KOPT-K1 (cell line): ENCODE results near the gene CDK2.
A peak's percentile ranks its signal among the peaks of the same experiment; 100 is the strongest.

ENCODE experiments used
- H3K27ac ChIP-seq: fragments of 200-600 bp; sonication (generic); 2 replicates; pipeline ENCODE4 v1.5.1; 2016; ENCODE audit warnings: antibody characterized with exemption, mild to moderate bottlenecking, low read depth, low read length; ENCODE audit not compliant: poor library complexity, severe bottlenecking
- H3K36me3 ChIP-seq: fragments of 200-600 bp; sonication (generic); 2 replicates; pipeline ENCODE4 v1.5.1; 2017; ENCODE audit warnings: antibody characterized with exemption, mild to moderate bottlenecking, low read length, moderate library complexity; ENCODE audit not compliant: insufficient read depth
- H3K9me3 ChIP-seq: fragments of 200-600 bp; sonication (generic); 2 replicates; pipeline ENCODE4 v1.5.1; 2017; ENCODE audit warnings: antibody characterized with exemption, low read length, mild to moderate bottlenecking; ENCODE audit not compliant: insufficient read depth, poor library complexity, severe bottlenecking

CDK2 gene

DNA sequence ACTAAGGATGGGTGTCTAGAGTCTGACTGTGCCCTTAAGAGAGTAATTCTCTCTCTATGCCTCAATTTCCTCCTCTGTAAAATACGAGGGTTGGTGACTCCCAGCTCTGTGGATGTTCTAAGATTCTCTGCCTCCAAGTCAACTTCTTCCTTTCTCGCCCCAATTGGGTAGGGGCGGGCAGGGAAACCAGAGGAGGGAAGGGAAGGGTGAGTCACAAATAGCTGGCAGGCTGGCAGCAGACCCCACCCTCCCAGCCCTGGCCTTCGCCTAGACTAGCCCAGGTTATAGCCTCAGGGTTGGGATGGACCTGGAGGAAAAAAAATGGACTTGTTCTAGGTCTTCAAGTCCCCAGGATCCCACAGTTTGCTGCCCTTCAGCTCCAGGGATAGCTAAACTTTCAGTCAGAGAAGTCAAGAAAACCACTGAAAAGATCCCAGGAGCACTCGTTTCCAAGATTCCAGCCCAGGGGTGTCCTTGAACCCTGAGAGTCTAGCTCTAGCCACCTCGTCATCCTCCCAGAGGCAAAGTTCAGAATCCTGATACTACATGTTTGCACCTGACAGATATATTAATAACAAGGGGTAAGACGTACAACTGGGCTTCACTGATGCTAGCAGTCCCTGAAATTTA, 33.3 kb upstream of the CDK2 start:
- peak overlapping the region; percentile 98 for H3K27ac ChIP-seq
- peaks cover 58% of the 10 kb centered on the region for H3K36me3 ChIP-seq
- H3K9me3 ChIP-seq = no peaks in the 10 kb centered on the region

DNA sequence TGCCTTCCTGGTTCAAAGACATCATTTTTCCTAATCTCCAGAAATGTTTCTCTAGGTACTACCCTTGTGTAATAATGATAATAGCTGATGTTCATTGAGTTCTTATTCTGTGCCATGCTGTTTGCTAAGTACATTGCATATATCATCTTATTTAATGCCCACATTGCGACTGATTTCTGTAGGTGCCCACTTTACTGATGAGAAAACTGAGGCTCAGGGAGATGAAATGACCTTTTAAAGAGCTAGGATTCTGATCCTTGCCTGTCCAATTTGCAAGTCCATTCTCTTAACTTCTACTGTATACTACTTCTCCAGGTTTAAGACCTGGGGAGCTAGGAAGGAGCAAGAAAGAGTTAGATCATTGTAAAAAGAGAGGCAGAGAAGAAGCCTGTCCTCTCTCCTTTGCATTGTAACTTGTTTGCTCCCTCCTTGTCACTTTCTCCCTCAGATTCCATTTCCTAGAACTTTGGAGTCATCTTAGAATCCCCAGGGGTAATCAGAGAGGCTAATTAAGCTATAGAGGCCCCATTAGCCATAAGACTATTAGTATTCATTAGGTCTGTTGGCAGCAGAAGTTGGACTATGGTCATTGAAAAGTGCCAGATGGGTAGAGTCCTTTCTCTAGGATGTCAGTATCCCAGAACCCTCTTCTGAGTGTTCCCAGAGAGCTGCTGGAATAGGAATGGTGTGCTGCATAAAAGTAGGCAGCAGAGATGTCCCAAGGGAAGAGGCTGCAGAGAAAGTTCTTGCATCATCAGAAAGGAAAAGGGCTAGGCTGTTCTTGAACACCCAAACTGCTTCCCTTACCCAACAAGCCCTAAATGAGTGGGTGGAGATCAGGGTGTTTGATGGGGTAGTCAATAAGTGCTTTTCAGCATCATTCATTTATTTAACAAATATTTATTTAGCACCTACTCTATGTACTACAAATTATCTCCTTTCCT, 32.6 kb upstream of the CDK2 start:
- Histone ChIP-seq H3K9me3 (no peaks in the 10 kb centered on the region), H3K36me3 (peaks cover 66% of the 10 kb centered on the region), H3K27ac (peak overlapping the region; percentile 98)

DNA sequence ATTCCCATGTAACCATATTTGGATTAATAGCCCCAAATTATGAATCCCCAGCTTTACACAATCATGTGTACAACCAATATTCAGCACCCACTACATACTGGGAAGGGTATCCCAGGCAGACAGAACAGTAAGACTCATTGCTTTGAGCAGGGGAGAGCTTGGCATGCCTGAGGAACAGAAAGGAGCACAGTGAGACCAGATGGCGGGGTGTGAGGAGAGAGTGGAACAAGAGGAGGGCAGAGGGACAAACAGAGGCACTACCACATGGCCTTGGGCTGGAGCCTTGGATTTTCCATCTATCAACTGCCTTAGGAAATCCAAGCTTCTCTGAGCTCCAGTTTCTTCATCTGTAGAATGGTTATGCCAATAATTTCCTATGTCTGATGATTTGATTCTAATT, 31.9 kb upstream of the CDK2 start:
- Histone ChIP-seq H3K9me3 (no peaks in the 10 kb centered on the region), H3K27ac (no peak overlapping the region), H3K36me3 (peaks cover 73% of the 10 kb centered on the region)

DNA sequence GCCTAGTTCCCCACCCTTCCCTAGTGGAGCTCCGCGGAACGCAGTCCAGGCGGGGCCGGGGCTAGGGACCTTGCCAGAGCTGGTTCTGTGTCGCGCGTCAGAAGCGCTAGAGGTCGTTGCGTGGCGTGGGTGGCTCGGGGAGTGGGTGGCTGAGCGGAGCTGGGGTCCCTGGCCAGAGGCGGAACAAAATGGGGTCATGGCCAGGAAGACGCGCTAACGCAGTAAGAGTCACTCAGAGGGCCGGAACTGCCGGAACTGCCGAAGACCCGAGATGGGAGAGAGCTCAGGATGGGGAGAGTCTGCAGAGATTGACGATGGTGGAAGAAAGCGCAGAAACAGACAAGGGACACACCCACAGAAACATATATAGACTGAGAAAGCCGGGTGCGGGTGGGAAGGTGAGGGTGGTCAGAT, 30.9 kb upstream of the CDK2 start:
- Histone ChIP-seq H3K36me3 (peaks cover 83% of the 10 kb centered on the region), H3K27ac (no peak overlapping the region), H3K9me3 (no peaks in the 10 kb centered on the region)

DNA sequence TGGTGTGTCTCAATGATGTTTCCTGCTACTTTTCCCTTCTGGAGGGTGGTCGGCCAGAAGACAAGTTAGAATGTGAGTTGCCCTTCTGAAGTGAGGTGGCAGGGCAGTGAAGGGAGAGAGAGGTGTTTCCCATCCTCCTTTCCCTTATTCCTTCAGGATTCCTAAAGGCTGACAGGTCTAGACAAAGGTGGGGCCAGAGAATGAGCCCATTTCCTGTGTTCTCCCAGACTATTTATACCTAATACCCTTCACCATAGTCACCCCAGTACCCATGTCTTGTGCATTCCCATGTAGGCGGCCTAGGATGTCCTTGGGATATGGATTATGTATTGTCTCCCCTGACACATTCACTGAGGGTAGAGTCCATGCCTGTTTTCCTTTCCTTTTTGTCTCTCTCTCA, 28.6 kb upstream of the CDK2 start:
- Histone ChIP-seq H3K9me3 (no peaks in the 10 kb centered on the region), H3K27ac (no peak overlapping the region), H3K36me3 (peaks cover 100% of the 10 kb centered on the region)

DNA sequence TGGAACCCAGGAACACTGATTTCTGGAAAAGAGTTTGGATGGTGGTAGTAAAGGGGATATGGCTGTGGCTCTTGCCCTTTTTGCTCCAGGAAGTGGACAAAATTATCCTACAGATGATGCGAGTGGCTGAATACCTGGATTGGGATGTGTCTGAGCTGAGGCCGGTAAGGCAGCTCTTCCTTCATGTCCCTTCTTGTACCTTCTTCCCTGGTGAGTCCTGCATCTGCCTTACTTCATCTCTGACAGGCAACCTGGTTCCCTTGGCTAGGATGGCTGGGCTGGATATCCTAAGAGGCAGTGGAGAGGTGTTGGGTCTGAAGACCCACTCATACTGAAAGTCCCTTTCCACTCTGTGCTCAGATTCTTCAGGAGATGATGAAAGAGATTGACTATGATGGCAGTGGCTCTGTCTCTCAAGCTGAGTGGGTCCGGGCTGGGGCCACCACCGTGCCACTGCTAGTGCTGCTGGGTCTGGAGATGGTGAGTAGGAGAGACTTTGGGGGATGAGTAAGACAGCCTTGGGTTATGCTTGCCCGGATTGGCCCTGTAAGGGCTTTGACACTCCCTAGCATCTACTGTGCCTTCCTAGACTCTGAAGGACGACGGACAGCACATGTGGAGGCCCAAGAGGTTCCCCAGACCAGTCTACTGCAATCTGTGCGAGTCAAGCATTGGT, 27.7 kb upstream of the CDK2 start:
- Histone ChIP-seq H3K36me3 (peaks cover 100% of the 10 kb centered on the region), H3K27ac (no peak overlapping the region), H3K9me3 (no peaks in the 10 kb centered on the region)

DNA sequence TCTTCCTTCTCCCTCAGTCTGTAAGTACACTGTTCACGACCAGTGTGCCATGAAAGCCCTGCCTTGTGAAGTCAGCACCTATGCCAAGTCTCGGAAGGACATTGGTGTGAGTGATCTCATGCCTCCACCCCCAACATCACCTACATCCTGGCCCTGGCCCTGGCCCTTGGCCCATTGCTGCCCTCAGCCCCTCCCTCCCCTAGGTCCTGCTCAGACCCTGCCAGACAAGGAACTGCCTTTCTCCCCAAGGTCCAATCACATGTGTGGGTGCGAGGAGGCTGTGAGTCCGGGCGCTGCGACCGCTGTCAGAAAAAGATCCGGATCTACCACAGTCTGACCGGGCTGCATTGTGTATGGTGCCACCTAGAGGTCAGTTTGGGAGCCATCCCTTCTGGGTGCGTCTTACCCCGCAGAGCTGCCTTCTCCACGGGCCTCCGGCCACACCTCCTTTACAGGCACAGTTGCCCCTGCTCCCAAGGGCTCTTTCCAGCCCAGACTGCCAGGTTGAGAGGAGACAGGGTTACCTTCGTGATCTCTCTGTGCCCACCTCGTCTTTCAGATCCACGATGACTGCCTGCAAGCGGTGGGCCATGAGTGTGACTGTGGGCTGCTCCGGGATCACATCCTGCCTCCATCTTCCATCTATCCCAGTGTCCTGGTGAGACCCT, 26.4 kb upstream of the CDK2 start:
- H3K9me3 ChIP-seq = no peaks in the 10 kb centered on the region
- peak overlapping the region; percentile 21 for H3K27ac ChIP-seq
- H3K36me3 ChIP-seq = peaks cover 100% of the 10 kb centered on the region

DNA sequence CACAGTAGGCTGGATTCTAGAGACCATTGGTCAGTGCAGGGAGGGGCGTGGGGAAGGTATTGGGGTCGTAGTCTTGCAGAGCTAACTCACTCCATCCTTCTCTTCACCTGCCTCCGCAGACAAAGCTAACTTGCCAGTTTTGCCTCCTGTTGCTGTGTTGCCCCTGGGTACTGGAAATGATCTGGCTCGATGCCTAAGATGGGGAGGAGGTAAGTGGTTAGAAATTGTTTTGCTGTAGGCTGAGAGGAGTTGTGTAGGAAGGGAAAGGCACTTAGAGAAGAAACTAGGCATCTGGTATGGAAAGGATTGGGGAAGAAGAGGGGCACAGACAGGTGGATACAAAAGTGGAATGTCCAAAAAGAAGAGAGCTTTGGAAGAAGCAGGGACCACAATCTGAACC, 24.6 kb upstream of the CDK2 start:
- peaks cover 100% of the 10 kb centered on the region for H3K36me3 ChIP-seq
- H3K9me3 ChIP-seq = no peaks in the 10 kb centered on the region
- H3K27ac ChIP-seq = no peak overlapping the region

DNA sequence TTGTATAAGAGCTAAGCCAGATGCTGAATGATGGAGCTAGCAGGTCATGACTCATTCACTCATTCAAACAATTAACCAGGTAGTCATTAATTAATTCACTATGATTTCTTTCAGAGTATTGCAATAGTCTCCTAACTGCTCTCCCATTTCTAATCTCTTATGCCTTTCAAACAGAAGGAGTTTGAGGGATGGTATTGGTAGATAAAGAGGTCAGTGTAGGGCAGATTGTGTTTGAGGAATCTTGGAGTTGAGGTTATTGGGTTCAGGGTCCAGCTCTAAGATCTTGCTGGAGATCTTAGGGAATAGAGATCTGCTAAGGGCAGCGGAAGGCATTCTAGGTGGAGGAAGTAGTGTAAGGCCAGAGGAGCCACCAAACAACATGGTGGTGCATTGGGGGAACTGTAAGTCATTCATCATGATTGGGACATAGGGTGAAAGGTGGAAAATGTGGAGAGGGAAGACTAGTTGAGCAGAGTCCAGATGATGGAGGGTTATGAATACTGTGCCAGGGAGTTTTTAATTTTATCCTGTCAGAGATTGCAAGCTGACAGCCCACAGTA, 24.0 kb upstream of the CDK2 start:
- Histone ChIP-seq H3K27ac (no peak overlapping the region), H3K9me3 (no peaks in the 10 kb centered on the region), H3K36me3 (peaks cover 100% of the 10 kb centered on the region)

DNA sequence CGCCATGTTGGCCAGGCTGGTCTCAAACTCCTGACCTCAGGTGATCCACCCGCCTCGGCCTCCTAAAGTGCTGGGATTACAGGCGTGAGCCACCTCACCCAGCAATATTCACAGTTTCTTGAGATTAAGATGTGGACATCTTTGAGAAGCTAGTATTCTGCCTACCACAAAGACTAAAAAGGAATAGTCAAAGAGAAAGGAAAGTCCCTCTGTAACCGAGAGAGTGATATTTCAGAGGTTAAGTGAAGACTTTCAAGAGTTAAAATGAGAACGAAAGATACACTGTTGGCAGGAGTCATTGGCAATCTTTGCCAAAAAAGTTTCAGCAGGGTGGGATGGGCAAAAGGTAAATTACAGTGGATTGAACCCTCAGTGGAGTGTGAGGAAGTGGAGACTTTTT, 20.1 kb upstream of the CDK2 start:
- H3K9me3 ChIP-seq = no peaks in the 10 kb centered on the region
- no peak overlapping the region for H3K27ac ChIP-seq
- H3K36me3 ChIP-seq = peaks cover 97% of the 10 kb centered on the region

DNA sequence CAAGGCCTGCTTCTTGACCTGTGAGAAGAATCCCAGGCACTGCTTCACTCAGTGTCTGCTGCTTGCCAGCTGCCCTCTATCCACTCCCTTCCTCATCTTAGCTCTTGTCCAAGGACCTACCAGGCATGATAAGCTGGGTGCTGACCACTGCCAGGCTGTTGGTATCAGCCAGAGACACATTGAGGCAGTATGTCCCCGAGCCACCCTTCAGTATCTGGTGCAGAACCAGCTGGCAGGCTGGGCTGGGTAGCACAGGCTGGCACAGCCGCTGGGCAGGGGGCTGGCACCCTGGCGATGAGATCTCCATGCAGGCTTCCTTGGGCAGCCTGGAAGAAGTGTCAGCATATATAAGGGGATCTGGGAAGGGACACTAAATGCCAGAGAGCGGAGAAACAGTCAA, 11.3 kb upstream of the CDK2 start:
- Histone ChIP-seq H3K36me3 (peaks cover 60% of the 10 kb centered on the region), H3K27ac (no peak overlapping the region), H3K9me3 (no peaks in the 10 kb centered on the region)

DNA sequence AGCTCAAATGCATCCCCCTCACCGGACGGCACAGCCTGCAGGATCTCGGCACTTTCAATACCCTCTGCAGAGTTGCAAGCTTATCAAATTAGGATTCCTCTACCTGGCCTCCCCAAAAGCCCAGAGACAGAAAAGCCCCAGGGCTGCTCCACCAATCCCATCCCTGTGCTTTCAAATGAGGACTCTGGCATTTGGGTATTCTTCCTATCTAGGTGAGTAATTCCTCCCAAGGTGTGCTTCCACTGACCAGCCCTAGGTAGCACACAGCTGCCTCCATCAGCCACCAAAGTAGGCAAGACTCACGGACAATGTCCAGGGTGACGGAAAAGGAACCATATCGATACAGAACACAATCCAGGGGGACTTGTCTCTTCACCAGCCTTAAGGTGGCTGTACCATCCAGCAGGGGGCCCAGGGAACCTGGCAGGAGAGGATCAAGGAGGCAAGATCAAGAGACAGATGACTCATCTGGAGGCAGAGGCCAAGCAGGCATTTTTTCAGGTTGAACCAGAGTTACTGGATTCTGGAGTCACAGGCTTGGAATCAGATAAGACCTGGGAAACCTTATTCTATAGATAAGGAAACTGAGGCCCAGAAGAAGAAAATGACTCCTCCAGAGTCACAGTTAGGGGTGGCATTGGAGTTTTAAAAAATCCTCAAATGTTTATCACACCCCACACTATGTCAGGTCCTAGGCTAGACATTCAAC, 10.7 kb upstream of the CDK2 start:
- Histone ChIP-seq H3K9me3 (no peaks in the 10 kb centered on the region), H3K36me3 (peaks cover 54% of the 10 kb centered on the region), H3K27ac (no peak overlapping the region)

DNA sequence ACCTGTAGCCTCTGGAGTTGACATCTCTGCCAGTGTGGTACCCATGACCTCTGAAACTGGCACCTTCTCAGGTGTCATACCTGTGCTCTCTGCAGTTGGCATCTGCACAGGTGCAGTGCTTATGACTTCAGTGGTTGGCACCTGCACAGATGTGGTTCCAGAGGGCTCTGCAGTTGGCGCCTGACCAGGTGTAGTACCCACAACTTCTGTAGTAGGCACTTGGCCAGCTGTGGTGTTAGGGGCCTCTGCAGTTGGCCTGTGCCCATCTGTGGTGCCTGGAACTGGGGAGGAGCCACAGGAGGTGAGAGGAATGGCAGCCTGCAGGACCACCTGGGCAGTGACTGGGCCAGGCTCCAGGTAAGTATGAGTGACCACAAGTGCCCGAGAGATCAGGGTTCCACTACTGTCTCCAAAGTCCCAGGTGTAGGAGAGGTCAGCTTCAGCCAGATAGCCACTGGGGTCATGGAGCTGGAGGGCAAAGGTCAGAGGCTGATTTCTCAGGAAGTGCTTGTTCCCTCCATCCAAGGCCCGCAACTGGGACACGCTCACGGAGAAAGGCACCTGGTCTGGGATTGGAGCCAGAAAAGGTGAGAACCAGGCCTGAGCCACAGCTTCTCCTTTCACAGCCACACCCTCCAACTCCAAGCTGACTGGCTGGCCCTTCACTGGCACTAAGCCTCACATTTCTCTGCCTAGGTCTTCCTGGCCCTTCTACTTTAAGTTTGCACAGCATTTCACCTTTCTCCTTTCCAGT, 9.3 kb upstream of the CDK2 start:
- Histone ChIP-seq H3K27ac (no peak overlapping the region), H3K9me3 (no peaks in the 10 kb centered on the region), H3K36me3 (peaks cover 41% of the 10 kb centered on the region)

DNA sequence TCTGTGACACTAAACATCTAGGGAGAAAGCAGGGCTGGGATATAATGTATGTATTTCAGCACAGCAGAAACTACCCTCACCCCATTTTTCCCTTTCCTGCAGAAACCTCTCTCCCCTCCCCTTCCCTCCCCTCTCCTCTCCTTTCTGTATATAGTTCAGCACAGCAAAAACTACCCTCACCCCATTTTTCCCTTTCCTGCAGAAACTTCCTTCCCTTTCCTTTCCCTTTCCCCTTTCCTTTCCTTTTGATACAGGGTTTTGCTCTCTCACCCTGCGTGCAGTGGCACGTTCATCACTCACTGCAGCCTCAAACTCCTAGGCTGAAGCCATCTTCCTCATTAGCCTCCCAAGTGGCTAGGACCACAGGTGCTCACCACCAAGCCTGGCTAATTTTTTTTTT, 2.9 kb upstream of the CDK2 start:
- no peak overlapping the region for H3K27ac ChIP-seq
- H3K9me3 ChIP-seq = no peaks in the 10 kb centered on the region
- peaks cover 12% of the 10 kb centered on the region for H3K36me3 ChIP-seq
